NB4 (cell line): ENCODE measurements around the gene NOP16.

Experiments
- CTCF ChIP-seq: IDR thresholded peaks from one replicate; pipeline ENCODE4 v1.5.1; 2012; ENCODE audit warnings: low read depth, low read length
- MAX ChIP-seq: IDR thresholded peaks from 2 replicates; pipeline ENCODE4 v1.6.1; 2011; ENCODE audit warnings: low read depth, low read length
- MYC ChIP-seq: IDR thresholded peaks from 2 replicates; pipeline ENCODE4 v1.6.1; 2011; ENCODE audit warnings: low read depth, low read length
- POLR2A ChIP-seq: IDR thresholded peaks from 2 replicates; pipeline ENCODE4 v1.6.1; 2011; ENCODE audit warnings: mild to moderate bottlenecking; ENCODE audit not compliant: insufficient read length; ENCODE audit errors: extremely low read depth

GRCh38 chr5:176384991-176385390 lies 3.4 kb downstream of the NOP16 start:
- TF ChIP-seq CTCF: no peak
- no peak for TF ChIP-seq POLR2A
- TF ChIP-seq MAX: no peak
- no peak for TF ChIP-seq MYC
